Subcutaneous adipose tissue (tissue), 4 donors: ENCODE data around the gene TOB1. TPM values are rescaled to one million over a fixed set of nuclear protein-coding genes. Genes with fewer than 3 reads are reported as not detected.

ENCODE experiments used
- total RNA-seq, 4 donors: library from RNA; depleted of rRNA; stranded (reverse); fragments of >200 nt; gene quantifications; one replicate each; pipeline ENCODE4 v1.1.0, GENCODE V29; 2016
- TF ChIP-seq, protein P1 (sequence below): fragments of 450-650 bp; IDR thresholded peaks from one replicate; pipeline ENCODE4 v1.5.1; 2016; ENCODE audit warnings: low read depth, mild to moderate bottlenecking, control low read depth, antibody characterized with exemption, moderate library complexity

The TOB1 gene
- total RNA-seq, result 10 to 100 TPM; 19.5 to 67.2 (median 24.5) TPM

DNA sequence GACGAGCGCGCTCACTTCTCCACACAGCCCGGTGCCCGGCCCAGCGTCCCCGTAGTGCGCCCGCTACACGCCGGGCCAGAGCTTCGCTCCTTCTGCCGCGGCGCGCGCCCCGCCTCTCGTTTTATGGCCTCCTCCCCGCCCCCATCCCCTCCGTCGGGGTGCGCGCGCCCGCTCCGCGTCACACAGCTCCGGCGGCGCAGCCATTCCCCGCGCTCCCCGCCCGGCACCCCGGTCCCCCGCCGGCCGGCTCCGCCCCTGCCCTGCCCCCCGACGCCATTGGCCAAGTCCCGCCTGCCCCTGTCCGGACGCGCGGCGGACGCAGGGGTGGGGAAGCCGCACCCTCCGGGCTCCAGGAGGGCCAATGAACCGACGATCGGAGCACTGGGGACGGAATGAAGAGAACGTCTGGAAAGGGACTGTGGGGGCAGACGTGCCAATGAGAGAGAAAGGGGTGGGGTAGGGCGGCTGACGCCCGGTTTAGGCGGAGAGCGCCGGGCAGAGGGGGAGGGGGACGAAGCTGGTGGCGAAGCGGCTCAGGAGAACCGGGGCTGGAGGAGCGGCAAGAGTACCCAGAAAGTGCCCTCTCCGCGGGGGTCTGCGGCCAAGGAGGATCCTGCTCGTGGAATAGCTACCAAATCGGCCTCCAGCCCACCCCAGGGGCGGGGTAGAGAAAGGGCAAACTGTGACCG, at the start of gene TOB1:
TOB1 (minus strand) TSS at position 94 of the 689 bp plus-strand sequence. CDS start 2,337 bp downstream, outside the sequence.
- TF ChIP-seq, protein P1, sequence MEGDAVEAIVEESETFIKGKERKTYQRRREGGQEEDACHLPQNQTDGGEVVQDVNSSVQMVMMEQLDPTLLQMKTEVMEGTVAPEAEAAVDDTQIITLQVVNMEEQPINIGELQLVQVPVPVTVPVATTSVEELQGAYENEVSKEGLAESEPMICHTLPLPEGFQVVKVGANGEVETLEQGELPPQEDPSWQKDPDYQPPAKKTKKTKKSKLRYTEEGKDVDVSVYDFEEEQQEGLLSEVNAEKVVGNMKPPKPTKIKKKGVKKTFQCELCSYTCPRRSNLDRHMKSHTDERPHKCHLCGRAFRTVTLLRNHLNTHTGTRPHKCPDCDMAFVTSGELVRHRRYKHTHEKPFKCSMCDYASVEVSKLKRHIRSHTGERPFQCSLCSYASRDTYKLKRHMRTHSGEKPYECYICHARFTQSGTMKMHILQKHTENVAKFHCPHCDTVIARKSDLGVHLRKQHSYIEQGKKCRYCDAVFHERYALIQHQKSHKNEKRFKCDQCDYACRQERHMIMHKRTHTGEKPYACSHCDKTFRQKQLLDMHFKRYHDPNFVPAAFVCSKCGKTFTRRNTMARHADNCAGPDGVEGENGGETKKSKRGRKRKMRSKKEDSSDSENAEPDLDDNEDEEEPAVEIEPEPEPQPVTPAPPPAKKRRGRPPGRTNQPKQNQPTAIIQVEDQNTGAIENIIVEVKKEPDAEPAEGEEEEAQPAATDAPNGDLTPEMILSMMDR, result no peak

DNA sequence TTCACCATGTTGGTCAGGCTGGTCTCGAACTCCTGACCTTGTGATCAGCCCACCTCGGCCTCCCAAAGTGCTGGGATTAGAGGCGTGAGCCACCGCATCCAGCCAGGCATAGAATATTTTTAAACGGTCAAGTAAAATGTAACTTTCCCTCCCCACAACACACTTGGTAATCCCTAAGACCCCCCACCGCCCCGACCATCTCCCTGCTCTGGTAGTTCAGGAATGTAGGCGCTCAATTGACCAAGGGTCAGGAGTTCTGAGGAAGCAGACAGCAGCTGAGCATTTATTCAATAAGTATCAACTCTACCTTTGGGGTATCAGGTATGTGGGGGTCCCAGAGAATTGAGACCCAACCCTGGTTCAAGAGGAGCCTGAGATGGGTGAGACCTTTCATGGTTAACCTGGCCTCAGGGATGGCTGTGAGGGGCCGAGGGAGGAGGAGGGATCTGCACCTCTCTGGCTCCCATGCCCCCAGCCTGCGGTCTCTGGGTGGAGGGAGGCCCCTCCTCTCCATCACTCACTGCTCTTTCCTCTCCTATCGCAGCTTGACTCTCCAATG, 48.4 kb upstream of the TOB1 start:
- TF ChIP-seq, protein P1, result no peak

DNA sequence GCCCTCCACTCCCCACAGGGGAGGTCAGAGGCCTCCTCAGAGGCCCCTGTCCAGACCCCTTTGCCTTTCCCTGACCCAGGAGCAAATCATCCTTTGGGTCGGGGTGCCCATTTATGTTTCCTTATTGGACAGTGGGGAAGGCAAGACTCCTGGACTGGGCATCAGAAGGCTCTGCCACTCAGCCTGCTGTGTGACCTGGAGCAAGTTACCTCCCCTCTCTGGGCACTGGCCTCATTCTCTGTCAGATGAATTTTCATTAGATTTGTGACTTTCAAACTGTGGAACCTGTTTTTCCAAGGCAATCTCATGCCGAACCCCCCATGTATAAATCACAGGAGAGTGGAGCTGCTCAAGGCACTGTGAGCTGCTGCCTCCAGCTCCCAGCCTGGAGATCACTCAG, 47.0 kb upstream of the TOB1 start:
- TF ChIP-seq, protein P1, result no peak

GRCh38 chr17:50911890-50912289, 45.7 kb upstream of the TOB1 start:
- TF ChIP-seq, protein P1, result no peak

GRCh38 chr17:50911450-50911849, 45.3 kb upstream of the TOB1 start:
- TF ChIP-seq, protein P1, result no peak

DNA sequence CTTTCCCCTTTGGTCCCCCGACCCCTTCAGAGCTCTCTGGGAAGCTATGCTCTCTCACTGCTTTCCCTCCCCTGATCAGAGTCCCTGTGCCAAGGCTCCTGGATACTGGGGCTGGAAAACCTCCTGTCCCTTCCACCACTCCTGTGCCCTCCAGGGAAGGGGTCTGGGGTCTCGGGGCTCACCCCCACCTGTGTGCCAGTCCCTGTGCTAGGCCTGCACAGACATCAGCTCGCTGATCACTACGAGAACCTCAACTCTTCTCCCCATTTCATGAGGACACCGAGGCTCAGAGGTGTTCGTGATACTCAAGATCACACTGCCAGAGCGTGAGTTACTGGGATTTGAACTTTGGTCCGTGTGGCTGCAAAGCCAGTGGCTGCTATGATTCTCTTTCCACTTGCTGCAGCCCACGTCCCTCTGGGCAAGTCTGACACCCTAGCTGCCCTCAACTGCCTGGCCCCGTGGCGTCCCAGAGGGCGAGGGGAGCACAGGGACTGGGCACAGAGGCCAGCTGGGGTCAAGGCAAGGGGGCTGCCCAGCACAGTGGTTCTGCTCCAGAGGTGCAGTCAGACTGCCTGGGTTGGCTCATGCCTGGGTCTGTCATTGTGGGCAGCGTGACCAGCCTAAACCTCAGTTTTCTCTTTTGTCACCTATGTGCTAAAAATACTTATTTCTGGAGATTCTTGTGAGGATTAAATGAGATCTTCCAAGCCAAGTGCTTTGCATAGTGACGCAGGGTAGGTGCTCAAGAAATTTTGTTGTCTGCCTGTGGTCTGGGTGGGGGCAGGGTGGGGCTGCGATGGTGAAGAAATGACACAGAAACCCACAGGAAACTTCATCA, 43.8 kb upstream of the TOB1 start:
- TF ChIP-seq, protein P1, result no peak
